HG03060 (cell line): ENCODE data around the gene PDCD7.
"Not testable (repeated sequence)": the region's sequence is repeated elsewhere in the genome, so short reads cannot be mapped to it uniquely, and the experiment has no call there.

ENCODE experiments used
- ATAC-seq: cut with Tn5 transposase; IDR thresholded peaks from one replicate; pipeline ENCODE4 v1.9.1; 2021; ENCODE audit warnings: low read depth, moderate number of reproducible peaks; ENCODE audit not compliant: unreplicated experiment

The PDCD7 gene

DNA sequence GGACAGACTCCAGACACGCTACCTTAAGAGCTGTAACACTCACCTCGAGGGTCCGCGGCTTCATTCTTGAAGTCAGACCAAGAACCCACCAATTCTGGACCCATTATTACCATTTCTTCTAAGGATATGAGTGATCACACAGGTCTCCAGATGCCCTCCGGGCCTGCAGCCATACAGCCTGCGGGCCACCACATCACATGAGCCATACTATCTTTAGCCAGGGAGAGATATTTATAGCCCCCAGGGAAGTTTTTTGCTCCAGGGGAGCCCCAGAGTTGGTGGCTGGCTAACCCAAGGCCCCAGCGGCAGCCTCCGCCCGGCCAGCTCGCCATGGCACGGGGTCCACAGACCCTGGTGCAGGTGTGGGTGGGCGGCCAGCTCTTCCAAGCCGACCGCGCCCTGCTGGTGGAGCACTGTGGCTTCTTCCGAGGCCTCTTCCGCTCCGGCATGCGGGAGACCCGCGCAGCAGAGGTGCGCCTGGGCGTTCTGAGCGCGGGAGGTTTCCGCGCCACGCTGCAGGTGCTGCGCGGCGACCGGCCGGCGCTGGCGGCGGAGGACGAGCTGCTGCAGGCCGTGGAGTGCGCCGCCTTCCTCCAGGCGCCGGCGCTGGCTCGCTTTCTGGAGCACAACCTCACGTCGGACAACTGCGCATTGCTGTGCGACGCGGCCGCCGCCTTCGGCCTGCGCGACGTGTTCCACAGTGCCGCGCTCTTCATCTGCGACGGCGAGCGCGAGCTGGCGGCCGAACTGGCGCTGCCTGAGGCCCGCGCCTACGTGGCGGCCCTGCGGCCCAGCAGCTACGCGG, 56.9 kb downstream of the PDCD7 start, which contains the start of gene KBTBD13:
Gene KBTBD13 (plus strand): TSS at position 261 of the 805 bp plus-strand sequence. CDS start 70 bp downstream, at position 331.
- ATAC-seq: no peak

DNA sequence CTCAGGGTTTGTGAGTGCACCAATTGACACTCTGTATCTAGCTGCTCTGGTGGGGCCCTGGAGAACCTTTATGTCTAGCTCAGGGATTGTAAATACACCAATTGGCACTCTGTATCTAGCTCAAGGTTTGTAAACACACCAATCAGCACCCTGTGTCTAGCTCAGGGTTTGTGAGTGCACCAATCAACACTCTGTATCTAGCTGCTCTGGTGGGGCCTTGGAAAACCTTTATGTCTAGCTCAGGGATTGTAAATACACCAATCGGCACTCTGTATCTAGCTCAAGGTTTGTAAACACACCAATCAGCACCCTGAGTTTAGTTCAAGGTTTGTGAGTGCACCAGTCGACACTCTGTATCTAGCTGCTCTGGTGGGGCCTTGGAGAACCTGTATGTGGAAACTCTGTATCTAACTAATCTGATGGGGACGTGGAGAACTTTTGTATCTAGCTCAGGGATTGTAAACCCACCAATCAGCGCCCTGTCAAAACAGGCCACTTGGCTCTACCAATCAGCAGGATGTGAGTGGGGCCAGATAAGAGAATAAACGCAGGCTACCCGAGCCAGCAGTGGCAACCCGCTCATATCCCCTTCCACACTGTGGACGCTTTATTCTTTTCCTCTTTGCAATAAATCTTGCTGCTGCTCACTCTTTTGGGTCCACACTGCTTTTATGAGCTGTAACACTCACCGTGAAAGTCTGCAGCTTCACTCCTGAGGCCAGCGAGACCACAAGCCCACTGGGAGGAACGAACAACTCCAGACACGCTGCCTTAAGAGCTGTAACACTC, 57.8 kb downstream of the PDCD7 start:
- ATAC-seq: not testable (repeated sequence)

DNA sequence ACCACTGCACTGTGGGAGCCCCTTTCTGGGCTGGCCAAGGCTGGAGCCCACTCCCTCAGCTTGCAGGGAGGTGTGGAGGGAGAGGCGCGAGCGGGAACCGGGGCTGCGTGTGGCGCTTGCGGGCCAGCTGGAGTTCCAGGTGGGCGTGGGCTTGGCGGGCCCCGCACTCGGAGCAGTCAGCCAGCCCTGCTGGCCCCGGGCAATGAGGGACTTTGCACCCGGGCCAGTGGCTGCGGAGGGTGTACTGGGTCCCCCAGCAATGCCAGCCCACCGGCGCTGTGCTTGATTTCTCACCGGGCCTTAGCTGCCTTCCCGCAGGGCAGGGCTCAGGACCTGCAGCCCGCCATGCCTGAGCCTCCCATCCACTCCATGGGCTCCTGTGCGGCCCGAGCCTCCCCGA, 58.7 kb downstream of the PDCD7 start:
- ATAC-seq: not testable (repeated sequence)

DNA sequence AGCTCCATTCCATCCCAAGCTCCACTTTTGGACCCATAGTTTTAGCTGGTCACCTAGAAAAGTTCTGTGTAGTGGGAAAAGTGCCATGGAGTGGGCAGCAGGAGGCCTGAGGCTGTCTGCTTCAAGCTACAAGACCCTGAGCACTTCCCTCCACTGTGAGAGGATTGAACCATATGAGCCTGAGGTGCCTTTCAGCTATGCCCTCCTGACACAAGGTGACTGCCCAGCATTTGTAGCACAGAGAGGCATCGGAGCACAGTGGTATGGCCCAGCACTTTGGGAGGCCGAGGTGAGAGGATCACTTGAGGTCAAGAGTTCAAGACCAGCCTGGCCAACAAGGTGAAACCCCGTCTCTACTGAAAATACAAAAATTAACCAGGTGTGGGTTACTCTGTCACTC, 61.0 kb downstream of the PDCD7 start:
- ATAC-seq: no peak

DNA sequence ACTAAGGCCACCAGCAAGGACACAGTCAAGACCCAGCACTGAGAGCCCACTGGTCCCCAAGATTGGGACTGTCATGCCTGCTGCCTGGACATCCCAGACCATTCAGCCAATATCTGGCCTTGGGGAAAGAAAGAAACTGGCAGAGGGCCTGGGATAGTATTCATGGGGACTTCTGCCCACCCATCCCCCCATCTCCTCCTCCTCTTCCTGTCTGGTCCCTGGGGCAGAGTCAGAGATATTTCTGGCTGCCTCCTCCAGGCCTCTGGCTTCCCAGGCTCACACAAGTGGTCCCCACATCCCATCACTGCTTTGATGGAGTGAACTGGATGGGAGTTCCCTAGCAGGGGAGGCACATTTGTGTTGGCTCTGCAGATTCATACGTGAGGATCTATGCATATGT, 61.6 kb downstream of the PDCD7 start:
- no peak for ATAC-seq

DNA sequence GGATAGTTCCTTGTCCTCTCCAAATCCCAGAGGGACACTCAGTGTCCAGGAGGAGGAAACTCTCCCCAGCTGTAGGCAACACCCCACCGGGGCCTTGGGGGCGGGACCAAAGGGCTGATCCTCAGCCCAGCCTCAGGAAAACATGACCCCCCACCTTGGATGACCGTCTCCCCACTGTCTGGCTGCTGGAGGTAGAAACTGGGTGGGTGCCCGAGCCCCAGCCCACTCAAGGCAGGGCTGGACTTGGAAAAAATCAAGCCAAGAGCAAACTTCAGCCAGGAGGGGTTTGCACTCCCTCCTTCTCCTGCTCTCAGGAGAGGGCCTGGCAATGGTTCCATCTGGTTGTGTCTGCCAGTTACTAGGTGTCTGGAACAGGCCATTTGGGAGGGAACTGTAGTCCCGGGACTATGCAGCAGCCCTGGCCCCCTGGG, 62.2 kb downstream of the PDCD7 start:
- no peak for ATAC-seq

DNA sequence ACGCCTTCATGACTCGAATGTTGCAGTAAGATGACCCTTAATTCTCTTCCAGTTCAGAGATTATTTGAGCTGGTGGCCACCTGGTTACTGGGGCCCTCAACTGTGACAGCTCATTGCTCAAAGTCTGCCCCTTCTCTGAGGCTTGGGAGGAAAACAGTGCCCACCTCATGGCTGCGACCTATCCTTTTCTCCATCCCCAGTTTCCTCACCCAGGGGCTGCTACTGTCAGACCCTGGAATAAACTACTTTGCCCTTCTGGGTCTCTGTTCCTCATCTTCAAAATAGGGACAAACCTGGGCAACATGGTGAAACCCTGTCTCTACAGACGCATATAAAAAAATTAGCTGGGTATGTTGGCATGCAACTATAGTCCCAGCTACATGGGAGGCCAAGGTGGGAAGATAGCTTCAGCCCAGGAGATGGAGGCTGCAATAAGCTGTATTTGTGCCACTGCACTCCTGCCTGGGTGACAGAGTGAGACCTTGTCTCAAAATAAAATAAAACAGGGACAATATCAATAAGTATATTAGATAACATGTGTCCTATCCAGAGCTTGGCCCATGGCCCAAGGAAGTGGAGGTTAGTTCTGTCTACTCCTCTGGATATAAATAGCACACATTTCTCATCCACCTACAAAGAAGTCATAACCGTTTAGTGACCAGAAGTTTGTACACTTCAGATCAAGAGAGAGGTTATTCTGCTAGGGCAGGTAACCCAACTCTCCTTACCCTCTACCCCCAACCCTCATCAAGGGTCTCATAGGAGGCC, 63.6 kb downstream of the PDCD7 start:
- ATAC-seq: no peak

DNA sequence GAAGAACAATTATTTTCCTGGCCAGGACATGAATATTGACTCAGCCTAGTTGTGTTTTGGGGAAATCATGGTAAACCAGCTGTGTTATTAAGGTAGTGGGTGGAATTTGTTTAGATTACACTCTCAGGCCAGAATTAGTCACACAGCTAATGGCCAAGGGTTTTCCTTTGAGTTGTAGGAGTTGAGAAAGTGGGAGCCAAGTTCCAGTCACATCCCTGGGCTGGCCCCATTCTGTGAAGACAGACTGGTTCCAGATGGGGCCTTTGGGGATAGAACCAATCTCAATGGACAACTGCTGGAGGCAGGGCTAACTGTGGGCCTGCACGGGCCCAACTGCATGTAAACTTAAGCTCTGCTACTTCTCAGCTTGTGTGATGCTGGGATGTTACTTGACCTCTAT, 64.4 kb downstream of the PDCD7 start:
- no peak for ATAC-seq

DNA sequence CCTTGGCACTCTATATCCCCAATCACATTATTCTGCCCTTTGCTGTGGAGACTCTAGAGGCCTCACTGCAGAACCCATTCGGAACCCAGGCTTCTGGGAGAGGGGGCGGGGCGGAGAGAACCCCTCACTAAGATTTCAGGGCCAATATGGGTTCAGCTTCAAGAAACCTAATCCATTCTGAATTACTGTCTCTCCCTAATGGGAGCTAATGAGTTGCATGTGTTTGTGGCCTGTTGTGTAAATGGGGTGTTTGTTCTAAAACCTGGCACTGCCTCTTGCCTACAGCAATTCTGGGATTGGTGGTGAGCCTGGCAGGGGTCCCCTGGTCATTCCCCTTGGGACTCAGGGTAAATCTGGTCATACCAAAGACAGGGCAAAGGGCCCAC, 65.2 kb downstream of the PDCD7 start:
- no peak for ATAC-seq

DNA sequence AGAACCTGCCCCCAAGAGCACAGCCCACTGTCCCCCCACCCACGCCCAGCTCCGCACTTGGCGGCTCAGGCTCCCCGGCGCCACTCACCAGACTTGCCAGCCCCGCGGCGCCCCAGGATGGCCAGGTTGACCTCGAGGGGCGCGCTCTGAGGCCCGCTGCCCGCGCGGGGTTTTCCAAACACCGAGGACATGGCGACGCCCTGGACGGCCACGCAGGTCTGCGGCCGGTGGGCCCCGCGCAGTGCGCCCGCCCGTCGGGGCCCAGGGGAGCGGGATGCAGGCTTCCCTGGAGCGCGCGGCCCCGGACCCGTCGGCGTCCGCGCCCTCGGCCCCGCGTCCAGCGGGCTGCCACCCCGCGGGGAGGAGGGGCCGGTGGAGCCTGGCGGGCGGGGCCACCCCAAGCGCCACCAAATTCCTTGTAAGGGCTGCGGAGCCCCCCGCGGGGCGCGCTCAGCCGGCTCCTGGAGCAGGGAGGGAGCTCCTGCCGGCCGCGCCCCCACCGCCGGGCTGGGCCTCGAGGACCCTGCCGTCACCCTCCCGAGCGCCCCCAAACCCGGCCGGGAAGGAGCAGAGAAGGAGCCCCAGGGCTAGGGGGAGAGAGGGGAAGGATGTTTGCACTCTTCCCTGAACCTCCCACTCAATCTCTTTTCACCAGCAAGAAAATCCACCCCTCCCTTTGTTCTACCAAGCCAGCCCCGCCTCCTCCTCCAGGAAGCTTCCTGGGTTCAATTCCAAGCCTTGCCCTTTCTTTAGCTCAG, 65.8 kb downstream of the PDCD7 start, which contains the start of gene RASL12:
Gene RASL12 (minus strand): TSS at position 347 of the 758 bp plus-strand sequence. CDS start 156 bp downstream, at position 191.
- no peak for ATAC-seq
